Fibroblast of pulmonary artery (primary cell): ENCODE data around the gene TFF1.

Source experiments
- DNase-seq: peaks from one replicate; pipeline ENCODE4 v3.0.0-alpha.2; 2010; ENCODE audit warnings: low read depth
- H3K4me3 ChIP-seq: replicated peaks from 2 replicates; pipeline ENCODE4 v1.5.1; 2011; ENCODE audit warnings: low read depth, mild to moderate bottlenecking, control low read depth, low read length, moderate library complexity
- TF ChIP-seq, protein P1 (sequence below): IDR thresholded peaks from 2 replicates; pipeline ENCODE4 v1.5.1; 2011; ENCODE audit warnings: mild to moderate bottlenecking, control low read depth, low read length, inconsistent platforms; ENCODE audit errors: missing control alignments

The TFF1 gene

DNA sequence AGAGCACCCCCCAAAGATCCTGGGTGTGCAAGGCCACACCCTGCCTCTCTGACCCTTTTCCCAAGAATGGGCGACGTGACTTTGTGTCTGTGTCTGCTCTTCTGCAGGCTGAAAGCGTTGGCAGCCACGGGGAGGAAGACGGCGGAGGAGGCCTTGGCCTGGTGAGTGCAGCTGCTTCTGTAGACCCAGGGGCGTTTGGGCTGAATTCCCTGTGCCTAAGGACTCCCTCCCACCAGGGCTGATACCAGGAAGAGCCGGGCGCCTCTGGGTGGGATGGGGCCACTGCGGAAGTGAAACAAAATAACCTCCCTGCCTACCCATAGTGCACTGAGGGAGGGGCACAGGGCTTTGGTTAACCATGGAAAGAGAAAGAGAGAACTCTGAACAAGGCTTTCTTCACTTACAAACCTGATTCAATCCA, 39.9 kb upstream of the TFF1 start:
- H3K4me3 ChIP-seq, result no peak overlapping the region
- DNase-seq, result no peak
- TF ChIP-seq, protein P1, sequence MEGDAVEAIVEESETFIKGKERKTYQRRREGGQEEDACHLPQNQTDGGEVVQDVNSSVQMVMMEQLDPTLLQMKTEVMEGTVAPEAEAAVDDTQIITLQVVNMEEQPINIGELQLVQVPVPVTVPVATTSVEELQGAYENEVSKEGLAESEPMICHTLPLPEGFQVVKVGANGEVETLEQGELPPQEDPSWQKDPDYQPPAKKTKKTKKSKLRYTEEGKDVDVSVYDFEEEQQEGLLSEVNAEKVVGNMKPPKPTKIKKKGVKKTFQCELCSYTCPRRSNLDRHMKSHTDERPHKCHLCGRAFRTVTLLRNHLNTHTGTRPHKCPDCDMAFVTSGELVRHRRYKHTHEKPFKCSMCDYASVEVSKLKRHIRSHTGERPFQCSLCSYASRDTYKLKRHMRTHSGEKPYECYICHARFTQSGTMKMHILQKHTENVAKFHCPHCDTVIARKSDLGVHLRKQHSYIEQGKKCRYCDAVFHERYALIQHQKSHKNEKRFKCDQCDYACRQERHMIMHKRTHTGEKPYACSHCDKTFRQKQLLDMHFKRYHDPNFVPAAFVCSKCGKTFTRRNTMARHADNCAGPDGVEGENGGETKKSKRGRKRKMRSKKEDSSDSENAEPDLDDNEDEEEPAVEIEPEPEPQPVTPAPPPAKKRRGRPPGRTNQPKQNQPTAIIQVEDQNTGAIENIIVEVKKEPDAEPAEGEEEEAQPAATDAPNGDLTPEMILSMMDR, result no peak

DNA sequence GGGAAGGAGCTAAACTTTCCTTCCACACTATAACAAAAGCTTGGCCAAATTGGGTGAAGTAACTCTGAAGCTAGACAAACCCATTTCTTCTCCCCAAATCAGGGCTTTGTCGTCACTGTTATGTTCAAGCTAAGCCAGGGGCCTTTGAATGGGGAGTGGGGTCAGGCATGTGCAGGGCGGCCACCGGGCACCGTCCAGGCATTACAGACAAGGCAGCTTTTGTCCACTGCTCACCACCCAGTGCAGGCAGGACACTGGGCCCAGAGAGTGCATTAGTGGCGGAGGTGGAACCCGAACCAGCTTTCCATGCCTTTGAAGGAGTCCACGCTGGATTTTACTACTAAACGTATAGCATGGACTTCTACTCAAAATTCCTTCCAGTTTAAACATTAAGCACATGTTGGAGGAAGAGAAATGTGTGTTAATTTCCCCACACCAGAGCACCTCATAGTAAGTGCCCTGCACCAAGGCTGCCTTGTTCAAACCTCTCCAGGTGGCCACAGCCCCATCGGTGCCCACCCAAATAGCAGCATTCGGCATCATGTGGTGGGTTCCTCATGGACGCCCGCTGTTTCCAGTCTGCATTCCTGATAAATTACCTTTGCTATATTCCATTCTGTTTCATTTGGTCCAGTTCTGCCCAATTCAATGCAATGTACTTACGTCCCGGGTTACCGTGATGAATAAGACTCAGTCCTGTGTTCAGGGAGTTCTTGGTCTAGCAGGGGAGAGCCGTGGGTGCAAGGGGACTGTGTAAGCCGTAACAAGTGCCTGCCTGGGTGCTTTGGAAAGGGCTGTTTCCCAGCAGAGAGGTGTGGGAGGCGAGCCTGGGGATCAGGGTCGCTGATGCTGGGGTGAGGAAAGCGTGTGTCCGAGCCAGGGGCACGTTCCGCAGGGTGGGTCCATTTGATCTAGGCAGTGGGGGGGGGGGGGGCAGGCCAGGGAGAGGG, 39.0 kb upstream of the TFF1 start:
- no peak overlapping the region for H3K4me3 ChIP-seq
- TF ChIP-seq, protein P1, result no peak
- no peak for DNase-seq

DNA sequence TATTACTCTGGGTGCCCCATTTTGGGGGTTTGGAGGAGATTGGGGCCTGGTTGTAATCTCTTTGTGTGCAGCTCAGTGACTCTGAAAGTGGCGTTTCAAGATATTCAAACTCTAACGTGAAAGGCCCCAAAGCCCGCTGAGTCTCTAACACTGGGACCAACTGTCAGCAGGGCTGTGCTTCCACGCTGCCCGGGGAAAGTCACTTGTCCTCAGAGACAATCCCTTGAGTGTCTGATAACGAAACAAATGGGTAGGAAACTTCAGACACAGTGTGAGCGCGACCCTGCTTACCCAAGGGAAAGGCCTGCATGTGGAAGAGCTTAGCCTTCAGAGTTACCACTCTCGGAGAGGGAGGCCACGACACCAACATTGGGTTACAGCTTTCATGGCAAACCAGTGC, 38.2 kb upstream of the TFF1 start:
- DNase-seq, result no peak
- TF ChIP-seq, protein P1, result no peak
- no peak overlapping the region for H3K4me3 ChIP-seq

DNA sequence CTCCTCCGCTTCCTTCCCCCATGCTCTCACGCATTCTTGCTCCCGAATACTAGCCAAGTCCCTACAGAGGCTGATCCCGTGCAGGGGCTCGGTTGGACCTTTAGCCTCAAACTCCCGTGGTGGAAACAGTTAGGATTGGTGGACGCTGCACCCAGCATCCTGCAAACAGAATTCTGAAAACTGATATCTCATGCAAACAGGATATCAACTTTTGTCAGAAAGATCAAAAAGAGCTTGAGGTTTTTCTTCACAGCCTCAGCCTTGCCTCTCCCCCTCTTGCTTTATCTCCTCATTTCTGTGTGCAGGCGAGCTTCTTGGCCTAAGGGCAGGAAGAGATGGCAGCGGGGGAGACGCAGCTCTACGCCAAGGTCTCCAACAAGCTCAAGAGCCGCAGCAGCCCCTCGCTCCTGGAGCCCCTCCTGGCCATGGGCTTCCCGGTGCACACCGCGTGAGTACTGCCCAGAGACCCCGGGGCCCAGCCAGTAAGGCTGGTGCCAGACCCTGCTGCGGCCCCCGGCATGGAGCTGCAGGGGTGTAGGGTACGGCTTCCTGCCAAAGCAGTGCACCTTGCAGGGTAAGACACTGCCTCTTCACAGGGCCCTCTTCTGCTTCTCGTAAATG, 37.4 kb upstream of the TFF1 start, which contains the start of gene UBASH3A:
TSS of gene UBASH3A (plus strand) at position 292 of the 621 bp plus-strand sequence. CDS start at position 336, 44 bp downstream.
- H3K4me3 ChIP-seq, result no peak within 1 kb of the TSS
- TF ChIP-seq, protein P1, result no peak
- no peak for DNase-seq

DNA sequence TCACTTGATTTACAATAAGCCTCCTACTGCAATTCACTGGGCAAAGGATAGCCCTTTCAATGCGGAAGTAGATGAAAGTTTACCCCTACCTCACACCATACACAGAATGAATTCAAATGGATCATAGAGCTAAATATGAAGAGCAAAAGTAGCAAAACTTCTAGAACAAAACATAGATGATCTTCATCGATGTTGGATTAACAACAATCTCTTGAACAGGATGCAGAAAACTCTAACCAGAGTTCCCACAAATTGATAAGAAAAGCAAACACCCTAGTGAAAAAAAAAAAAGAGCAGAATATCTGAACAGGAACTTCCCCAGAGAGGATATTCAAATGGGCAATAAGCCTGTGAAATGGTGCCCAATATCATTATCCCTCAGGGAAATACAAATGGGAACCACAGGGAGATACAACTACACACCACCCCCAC, 35.5 kb upstream of the TFF1 start:
- TF ChIP-seq, protein P1, result no peak
- H3K4me3 ChIP-seq, result no peak overlapping the region
- DNase-seq, result no peak

DNA sequence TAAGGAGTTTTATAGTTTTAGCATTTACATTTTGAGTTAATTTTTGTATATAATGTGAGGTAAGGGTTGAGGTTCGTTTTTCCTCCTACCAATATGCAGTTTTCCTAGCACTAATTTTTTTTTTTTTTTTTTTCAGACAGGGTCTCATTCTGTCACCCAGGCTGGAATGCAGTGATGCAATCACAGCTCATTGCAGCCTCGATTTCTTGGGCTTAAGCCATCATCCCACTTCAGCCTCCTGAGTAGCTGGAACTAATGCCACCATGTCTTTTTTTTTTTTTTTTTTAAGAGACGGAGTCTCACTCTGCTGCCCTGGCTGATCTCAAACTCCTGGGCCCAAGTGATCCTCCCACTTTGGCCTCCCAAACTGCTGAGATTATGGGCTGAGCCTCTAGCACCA, 34.8 kb upstream of the TFF1 start:
- TF ChIP-seq, protein P1, result no peak
- H3K4me3 ChIP-seq, result no peak overlapping the region
- peak; percentile 21 for DNase-seq
